ENCODE results near the gene KCNIP3. TPM values are rescaled to one million over a fixed set of nuclear protein-coding genes. Genes with fewer than 3 reads are reported as not detected.

Gene KCNIP3
- total RNA-seq, 1 donor from 2014 or later = 0.64 TPM

DNA sequence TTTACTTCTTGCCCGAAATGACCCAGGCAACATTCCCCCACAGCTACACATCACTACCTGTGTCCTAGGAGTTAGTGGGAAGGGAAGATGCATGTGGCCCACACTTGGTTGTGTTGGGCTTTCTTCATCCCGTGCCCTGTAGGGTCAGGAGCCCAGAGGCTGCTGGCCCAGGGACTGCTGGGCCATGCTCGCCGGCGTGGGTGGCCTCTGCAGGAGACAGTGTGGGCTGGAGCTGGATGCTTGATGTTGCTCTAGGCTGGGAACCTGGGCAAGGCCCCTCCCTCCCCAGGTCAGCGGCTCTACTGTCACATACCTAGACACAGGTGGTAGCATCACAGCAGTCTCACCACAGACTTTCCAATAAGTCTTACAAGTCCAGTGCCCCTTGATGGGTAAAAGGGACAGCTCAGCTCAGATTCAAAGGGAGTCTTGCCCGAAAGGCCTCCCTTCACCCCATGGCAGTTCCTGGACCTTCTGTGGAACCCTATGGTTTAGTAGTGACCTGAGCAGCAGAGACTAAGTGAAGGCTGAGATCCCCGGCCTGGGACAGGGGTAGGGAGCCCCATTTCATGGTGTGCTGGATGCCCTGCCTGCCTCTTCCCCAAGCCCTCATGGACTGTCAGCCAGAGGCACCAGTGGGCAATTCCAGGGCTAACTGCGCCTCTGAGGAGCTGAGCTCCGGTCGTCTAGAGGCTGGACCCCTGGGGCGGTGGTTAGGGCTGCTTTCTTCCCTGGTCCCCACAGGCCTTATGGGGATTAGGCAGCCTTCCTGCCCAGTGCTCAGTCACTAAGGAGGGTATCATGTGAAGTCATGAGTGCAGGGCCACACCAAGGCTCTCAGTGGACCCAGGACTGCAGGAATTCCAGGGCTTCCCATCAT, 59.9 kb downstream of the KCNIP3 start:
- TF ChIP-seq EZH2 (IDR thresholded peaks at IDR 0.05) (no peak), EZH2phosphoT487 (IDR thresholded peaks at IDR 0.05) (no peak)
- TF ChIP-seq, protein P1, sequence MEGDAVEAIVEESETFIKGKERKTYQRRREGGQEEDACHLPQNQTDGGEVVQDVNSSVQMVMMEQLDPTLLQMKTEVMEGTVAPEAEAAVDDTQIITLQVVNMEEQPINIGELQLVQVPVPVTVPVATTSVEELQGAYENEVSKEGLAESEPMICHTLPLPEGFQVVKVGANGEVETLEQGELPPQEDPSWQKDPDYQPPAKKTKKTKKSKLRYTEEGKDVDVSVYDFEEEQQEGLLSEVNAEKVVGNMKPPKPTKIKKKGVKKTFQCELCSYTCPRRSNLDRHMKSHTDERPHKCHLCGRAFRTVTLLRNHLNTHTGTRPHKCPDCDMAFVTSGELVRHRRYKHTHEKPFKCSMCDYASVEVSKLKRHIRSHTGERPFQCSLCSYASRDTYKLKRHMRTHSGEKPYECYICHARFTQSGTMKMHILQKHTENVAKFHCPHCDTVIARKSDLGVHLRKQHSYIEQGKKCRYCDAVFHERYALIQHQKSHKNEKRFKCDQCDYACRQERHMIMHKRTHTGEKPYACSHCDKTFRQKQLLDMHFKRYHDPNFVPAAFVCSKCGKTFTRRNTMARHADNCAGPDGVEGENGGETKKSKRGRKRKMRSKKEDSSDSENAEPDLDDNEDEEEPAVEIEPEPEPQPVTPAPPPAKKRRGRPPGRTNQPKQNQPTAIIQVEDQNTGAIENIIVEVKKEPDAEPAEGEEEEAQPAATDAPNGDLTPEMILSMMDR (IDR thresholded peaks at IDR 0.05) = no peak
- no peak overlapping the region for H3K4me3 ChIP-seq
- H3K9ac ChIP-seq = no peak overlapping the region
- no peaks in the 10 kb centered on the region for H3K79me2 ChIP-seq (ENCODE audit: low read depth)
- no peaks in the 10 kb centered on the region for H3K36me3 ChIP-seq
- Mint-ChIP-seq H3K9me3 (peaks cover 6% of the 10 kb centered on the region), H3K27me3 (ENCODE audit: insufficient read depth, low read depth) (peaks cover 6% of the 10 kb centered on the region), H3K4me3 (no peak overlapping the region), H3K36me3 (no peaks in the 10 kb centered on the region), H3K27ac (no peak overlapping the region), H3K4me1 (peaks cover 3% of the 10 kb centered on the region)
- H4K20me1 ChIP-seq (ENCODE audit: low read depth) = no peaks in the 10 kb centered on the region
- no peak overlapping the region for H2AFZ ChIP-seq (replicated peaks)
- DNase-seq (ENCODE audit: low spot score) = no peak
- no peaks in the 10 kb centered on the region for H3F3A ChIP-seq (ENCODE audit: low read depth)
- H3K27ac ChIP-seq = no peak overlapping the region
- no peaks in the 10 kb centered on the region for H3K27me3 ChIP-seq
- H3K4me1 ChIP-seq = no peaks in the 10 kb centered on the region
- no peak overlapping the region for H3K4me2 ChIP-seq
- H3K9me3 ChIP-seq (ENCODE audit: low read depth) = no peaks in the 10 kb centered on the region

DNA sequence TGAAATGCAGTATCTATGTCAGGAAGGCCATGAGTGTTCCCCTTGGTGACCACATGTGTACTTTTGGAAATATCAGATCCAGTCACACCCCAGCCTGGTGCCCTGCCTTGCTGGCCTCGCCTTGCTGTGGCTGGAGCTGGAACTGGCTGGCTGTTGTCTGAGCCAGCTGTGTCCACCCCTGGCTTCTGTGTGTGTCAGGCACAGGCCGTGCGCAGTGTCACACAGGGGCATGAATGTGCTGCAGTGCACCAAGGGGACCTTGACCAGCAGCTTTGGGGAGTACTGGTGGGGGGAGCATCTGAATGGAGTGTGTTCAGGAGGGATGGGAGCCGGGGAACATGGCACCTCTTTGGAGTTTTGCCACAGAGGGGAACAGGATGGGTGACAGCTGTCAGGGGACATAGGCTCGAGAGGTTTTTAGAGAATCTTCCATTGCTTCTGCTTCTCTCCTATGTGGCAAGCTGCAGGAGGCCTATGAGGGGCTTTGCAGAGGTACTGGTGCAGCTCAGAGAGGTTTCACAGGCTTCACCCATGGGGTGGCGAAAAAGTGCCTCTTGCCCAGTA, 60.7 kb downstream of the KCNIP3 start:
- Histone ChIP-seq H3F3A (ENCODE audit: low read depth) (no peaks in the 10 kb centered on the region), H3K4me1 (no peaks in the 10 kb centered on the region), H3K79me2 (ENCODE audit: low read depth) (no peaks in the 10 kb centered on the region), H2AFZ (replicated peaks) (no peak overlapping the region), H3K4me2 (no peak overlapping the region), H3K9ac (no peak overlapping the region), H4K20me1 (ENCODE audit: low read depth) (no peaks in the 10 kb centered on the region), H3K27ac (no peak overlapping the region), H3K27me3 (no peaks in the 10 kb centered on the region), H3K36me3 (no peaks in the 10 kb centered on the region), H3K4me3 (no peak overlapping the region), H3K9me3 (ENCODE audit: low read depth) (no peaks in the 10 kb centered on the region)
- Mint-ChIP-seq H3K27me3 (ENCODE audit: insufficient read depth, low read depth) (peaks cover 6% of the 10 kb centered on the region), H3K9me3 (peaks cover 6% of the 10 kb centered on the region), H3K4me3 (no peak overlapping the region), H3K36me3 (no peaks in the 10 kb centered on the region), H3K27ac (no peak overlapping the region), H3K4me1 (peaks cover 3% of the 10 kb centered on the region)
- TF ChIP-seq, protein P1 (IDR thresholded peaks at IDR 0.05) = no peak
- TF ChIP-seq EZH2phosphoT487 (IDR thresholded peaks at IDR 0.05) = no peak
- no peak for TF ChIP-seq EZH2 (IDR thresholded peaks at IDR 0.05)
- no peak for DNase-seq (ENCODE audit: low spot score)

DNA sequence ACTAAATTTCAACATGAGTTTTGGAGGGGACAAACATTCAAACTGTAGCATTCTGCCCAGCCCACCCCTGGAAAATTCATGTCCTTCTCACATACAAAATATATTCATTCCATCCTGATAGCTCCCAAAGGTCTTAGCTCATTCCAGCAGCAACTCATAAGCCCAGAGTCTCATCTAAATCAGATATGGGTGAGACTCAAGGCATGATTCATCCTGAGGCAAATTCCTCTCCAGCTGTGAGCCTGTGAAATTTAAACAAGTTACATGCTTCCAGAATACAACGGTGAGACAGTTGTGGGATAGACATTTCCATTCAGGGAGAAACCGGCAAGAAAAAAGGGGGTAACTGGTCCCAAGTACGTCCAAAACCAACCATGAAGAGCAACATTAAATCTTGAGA, 61.9 kb downstream of the KCNIP3 start:
- Mint-ChIP-seq H3K36me3 (no peaks in the 10 kb centered on the region), H3K27ac (no peak overlapping the region), H3K27me3 (ENCODE audit: insufficient read depth, low read depth) (peaks cover 6% of the 10 kb centered on the region), H3K9me3 (peaks cover 6% of the 10 kb centered on the region), H3K4me1 (peaks cover 3% of the 10 kb centered on the region), H3K4me3 (no peak overlapping the region)
- H3K9me3 ChIP-seq (ENCODE audit: low read depth) = no peaks in the 10 kb centered on the region
- no peaks in the 10 kb centered on the region for H3F3A ChIP-seq (ENCODE audit: low read depth)
- no peak overlapping the region for H3K27ac ChIP-seq
- no peak overlapping the region for H3K4me2 ChIP-seq
- H4K20me1 ChIP-seq (ENCODE audit: low read depth) = no peaks in the 10 kb centered on the region
- H3K79me2 ChIP-seq (ENCODE audit: low read depth) = no peaks in the 10 kb centered on the region
- H3K36me3 ChIP-seq = no peaks in the 10 kb centered on the region
- DNase-seq (ENCODE audit: low spot score) = no peak
- H3K27me3 ChIP-seq = no peaks in the 10 kb centered on the region
- H3K4me1 ChIP-seq = no peaks in the 10 kb centered on the region
- no peak overlapping the region for H2AFZ ChIP-seq (replicated peaks)
- no peak overlapping the region for H3K4me3 ChIP-seq
- TF ChIP-seq, protein P1 (IDR thresholded peaks at IDR 0.05) = no peak
- TF ChIP-seq EZH2phosphoT487 (IDR thresholded peaks at IDR 0.05) (no peak), EZH2 (IDR thresholded peaks at IDR 0.05) (no peak)
- H3K9ac ChIP-seq = no peak overlapping the region

Data from neural progenitor cell (in vitro differentiated cells).